Keratinocyte (primary cell): ENCODE results near the gene TRPV5. TPM values are rescaled to one million over a fixed set of nuclear protein-coding genes. Genes with fewer than 3 reads are reported as not detected.

ENCODE experiments used
- DNase-seq: peaks from one replicate; pipeline ENCODE4 v3.0.0-alpha.2; 2011; ENCODE audit warnings: low read depth, missing footprints, low spot score
- FAIRE-seq: peaks from 2 replicates; lab custom pipeline; 2011; peaks lifted over from hg19 to GRCh38; lab: Jason Lieb, UNC
- H2AFZ ChIP-seq: 2 replicates; pipeline ENCODE4 v1.6.0; 2012; ENCODE audit warnings: low read length, control low read depth, inconsistent platforms; ENCODE audit not compliant: control insufficient read depth
- H3K27ac ChIP-seq: 2 replicates; pipeline ENCODE4 v1.5.1; 2011; ENCODE audit warnings: low read length; ENCODE audit not compliant: control insufficient read depth, insufficient read depth
- H3K27me3 ChIP-seq: 3 replicates; pipeline ENCODE4 v1.6.0; 2011; ENCODE audit warnings: low read length; ENCODE audit not compliant: control insufficient read depth, insufficient read depth; ENCODE audit errors: extremely low read depth
- H3K36me3 ChIP-seq, 2 experiments: 2 replicates in 1 of 2; 3 replicates in 1 of 2; pipeline ENCODE4 v1.5.1; 2011; ENCODE audit warnings: low read length in 2 of 2, mild to moderate bottlenecking in 1 of 2; ENCODE audit not compliant: control insufficient read depth in 2 of 2, insufficient read depth in 2 of 2; ENCODE audit errors: extremely low read depth in 1 of 2
- H3K4me1 ChIP-seq: 3 replicates; pipeline ENCODE4 v1.5.1; 2011; ENCODE audit warnings: low read length; ENCODE audit not compliant: control insufficient read depth, insufficient read depth; ENCODE audit errors: extremely low read depth
- H3K4me2 ChIP-seq: 3 replicates; pipeline ENCODE4 v1.6.0; 2011; ENCODE audit warnings: low read depth, low read length; ENCODE audit not compliant: control insufficient read depth, insufficient read depth; ENCODE audit errors: extremely low read depth
- H3K4me3 ChIP-seq, 3 experiments: fragments of 200-600 bp in 1 of 3; sonication (generic) in 1 of 3; 2 replicates in 2 of 3; 3 replicates in 1 of 3; pipeline ENCODE4 v1.5.1; 2011 to 2016; ENCODE audit warnings: low read length in 3 of 3, mild to moderate bottlenecking in 3 of 3, control low read depth in 2 of 3, inconsistent platforms in 1 of 3, low read depth in 1 of 3, mixed read lengths in 1 of 3, mixed run types in 1 of 3, moderate library complexity in 1 of 3; ENCODE audit not compliant: control insufficient read depth in 2 of 3, insufficient read depth in 2 of 3; ENCODE audit errors: extremely low read depth in 1 of 3
- H3K79me2 ChIP-seq: 2 replicates; pipeline ENCODE4 v1.6.0; 2012; ENCODE audit warnings: low read length; ENCODE audit not compliant: control insufficient read depth, insufficient read depth
- H3K9ac ChIP-seq: 3 replicates; pipeline ENCODE4 v1.6.0; 2011; ENCODE audit warnings: low read length; ENCODE audit not compliant: control insufficient read depth, insufficient read depth; ENCODE audit errors: extremely low read depth
- H3K9me1 ChIP-seq: 3 replicates; pipeline ENCODE4 v1.6.0; 2011; ENCODE audit warnings: low read length; ENCODE audit not compliant: control insufficient read depth, insufficient read depth; ENCODE audit errors: extremely low read depth
- H3K9me3 ChIP-seq: 2 replicates; pipeline ENCODE4 v1.5.1; 2012; ENCODE audit warnings: low read depth, low read length; ENCODE audit not compliant: control insufficient read depth
- H4K20me1 ChIP-seq: 3 replicates; pipeline ENCODE4 v1.6.0; 2011; ENCODE audit warnings: low read length; ENCODE audit not compliant: control insufficient read depth, insufficient read depth; ENCODE audit errors: extremely low read depth
- EZH2 ChIP-seq: IDR thresholded peaks from one replicate; pipeline ENCODE4 v1.6.1; 2012; ENCODE audit warnings: inconsistent platforms, mild to moderate bottlenecking, low read length, moderate library complexity
- dilution Hi-C: fragments of 300-500 bp; cut with MboI; formaldehyde crosslinking; loops from one replicate; pipeline ENCODE4 v1.7.0; 2020; ENCODE audit warnings: low sequenced_read_pairs; ENCODE audit not compliant: extremely low pct_ligation_motif_present
- polyA plus RNA-seq, 5 experiments: library from polyadenylated mRNA; depleted of rRNA in 3 of 5; stranded (reverse) in 3 of 5; stranded (forward) in 1 of 5; unstranded in 1 of 5; fragments of >200 nt; gene quantifications; 1 replicate in 1 of 5; 2 replicates in 3 of 5; 3 replicates in 1 of 5; pipeline versions ENCODE4 v1.2.1 to v1.2.3, GENCODE V29; 2011 to 2012; ENCODE audit warnings: missing spikeins in 2 of 5, low read depth in 1 of 5, low replicate concordance in 1 of 5
- TF ChIP-seq, protein P1 (sequence below), 3 experiments: IDR thresholded peaks in 1 of 3; conservative IDR thresholded peaks in 1 of 3; optimal IDR thresholded peaks in 1 of 3; 2 replicates in 2 of 3; 3 replicates in 1 of 3; pipeline versions ENCODE3 to v1.5.1; 2011; ENCODE audit warnings: low read length in 3 of 3, mild to moderate bottlenecking in 3 of 3, moderate library complexity in 2 of 3, control low read depth in 1 of 3, inconsistent platforms in 1 of 3; ENCODE audit not compliant: insufficient read depth in 2 of 3; ENCODE audit errors: extremely low read depth in 1 of 3

Gene TRPV5
- polyA plus RNA-seq, 1 donor (not counting 4 experiments of a cell fraction or from before 2014, with no cell fraction given), result not detected

DNA sequence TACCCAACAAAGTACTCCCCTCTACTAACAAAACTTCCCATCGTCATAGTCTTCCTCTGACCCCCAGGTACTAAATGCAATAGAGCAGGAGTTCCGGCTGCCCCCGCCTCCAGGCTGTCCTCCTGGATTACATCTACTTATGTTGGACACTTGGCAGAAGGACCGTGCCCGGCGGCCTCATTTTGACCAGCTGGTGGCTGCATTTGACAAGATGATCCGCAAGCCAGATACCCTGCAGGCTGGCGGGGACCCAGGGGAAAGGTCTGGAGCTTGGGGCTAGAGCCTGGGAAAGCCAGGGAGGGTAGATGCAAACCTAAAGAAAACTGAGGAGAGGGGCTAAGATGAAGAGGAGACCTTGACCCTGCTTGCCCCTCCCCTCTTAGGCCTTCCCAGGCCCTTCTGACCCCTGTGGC lies 63.4 kb downstream of the TRPV5 start:
- no peaks in the 10 kb centered on the region for H3K9me1 ChIP-seq
- DNase-seq, result no peak
- TF ChIP-seq EZH2, result no peak
- TF ChIP-seq, protein P1, sequence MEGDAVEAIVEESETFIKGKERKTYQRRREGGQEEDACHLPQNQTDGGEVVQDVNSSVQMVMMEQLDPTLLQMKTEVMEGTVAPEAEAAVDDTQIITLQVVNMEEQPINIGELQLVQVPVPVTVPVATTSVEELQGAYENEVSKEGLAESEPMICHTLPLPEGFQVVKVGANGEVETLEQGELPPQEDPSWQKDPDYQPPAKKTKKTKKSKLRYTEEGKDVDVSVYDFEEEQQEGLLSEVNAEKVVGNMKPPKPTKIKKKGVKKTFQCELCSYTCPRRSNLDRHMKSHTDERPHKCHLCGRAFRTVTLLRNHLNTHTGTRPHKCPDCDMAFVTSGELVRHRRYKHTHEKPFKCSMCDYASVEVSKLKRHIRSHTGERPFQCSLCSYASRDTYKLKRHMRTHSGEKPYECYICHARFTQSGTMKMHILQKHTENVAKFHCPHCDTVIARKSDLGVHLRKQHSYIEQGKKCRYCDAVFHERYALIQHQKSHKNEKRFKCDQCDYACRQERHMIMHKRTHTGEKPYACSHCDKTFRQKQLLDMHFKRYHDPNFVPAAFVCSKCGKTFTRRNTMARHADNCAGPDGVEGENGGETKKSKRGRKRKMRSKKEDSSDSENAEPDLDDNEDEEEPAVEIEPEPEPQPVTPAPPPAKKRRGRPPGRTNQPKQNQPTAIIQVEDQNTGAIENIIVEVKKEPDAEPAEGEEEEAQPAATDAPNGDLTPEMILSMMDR (optimal IDR thresholded peaks at IDR 0.05 in 1 of 3, IDR thresholded peaks at IDR 0.05 in 1 of 3, conservative IDR thresholded peaks at IDR 0.05 in 1 of 3; ENCODE audit: extremely low read depth in 1 of 3, insufficient read depth in 2 of 3, low read length in 3 of 3), result no peak
- no peaks in the 10 kb centered on the region for H3K4me1 ChIP-seq
- no peak overlapping the region for H2AFZ ChIP-seq
- FAIRE-seq, result no peak
- H3K79me2 ChIP-seq, result no peaks in the 10 kb centered on the region
- H3K4me3 ChIP-seq, result no peak overlapping the region
- no peak overlapping the region for H3K9ac ChIP-seq
- dilution Hi-C loops, result no loop called here
- no peaks in the 10 kb centered on the region for H3K36me3 ChIP-seq
- no peak overlapping the region for H3K27ac ChIP-seq
- H3K27me3 ChIP-seq, result no peaks in the 10 kb centered on the region
- H3K4me2 ChIP-seq, result no peak overlapping the region
- no peaks in the 10 kb centered on the region for H3K9me3 ChIP-seq
- H4K20me1 ChIP-seq, result no peaks in the 10 kb centered on the region

DNA sequence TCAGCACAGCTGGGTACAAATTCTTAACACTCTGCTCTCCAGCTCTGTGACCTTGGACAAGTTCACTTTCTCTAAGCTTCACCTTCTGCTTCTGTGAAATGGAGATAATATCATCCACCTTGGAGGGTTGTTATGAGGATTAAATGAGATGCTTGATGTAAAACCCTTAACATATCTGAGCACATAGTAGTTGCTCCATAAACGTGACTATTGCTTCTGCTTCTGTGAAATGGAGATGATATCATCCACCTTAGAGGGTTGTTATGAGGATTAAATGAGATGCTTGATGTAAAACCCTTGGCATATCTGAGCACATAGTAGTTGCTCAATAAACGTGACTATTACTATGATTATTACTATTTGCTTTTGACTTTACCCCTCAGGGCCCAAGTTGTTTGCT lies 64.1 kb downstream of the TRPV5 start:
- dilution Hi-C loops, result no loop called here
- TF ChIP-seq, protein P1 (optimal IDR thresholded peaks at IDR 0.05 in 1 of 3, IDR thresholded peaks at IDR 0.05 in 1 of 3, conservative IDR thresholded peaks at IDR 0.05 in 1 of 3; ENCODE audit: extremely low read depth in 1 of 3, insufficient read depth in 2 of 3, low read length in 3 of 3), result no peak
- TF ChIP-seq EZH2, result no peak
- FAIRE-seq, result no peak

More for the DNA sequence above, 64.1 kb downstream of the TRPV5 start:
- H4K20me1 ChIP-seq, result no peaks in the 10 kb centered on the region
- H3K9me3 ChIP-seq, result no peaks in the 10 kb centered on the region
- no peaks in the 10 kb centered on the region for H3K27me3 ChIP-seq
- H2AFZ ChIP-seq, result no peak overlapping the region
- no peak overlapping the region for H3K9ac ChIP-seq
- no peaks in the 10 kb centered on the region for H3K79me2 ChIP-seq
- no peak overlapping the region for H3K27ac ChIP-seq
- H3K4me2 ChIP-seq, result no peak overlapping the region
- H3K36me3 ChIP-seq, result no peaks in the 10 kb centered on the region
- H3K4me3 ChIP-seq, result no peak overlapping the region
- DNase-seq, result no peak
- H3K4me1 ChIP-seq, result no peaks in the 10 kb centered on the region
- no peaks in the 10 kb centered on the region for H3K9me1 ChIP-seq
